ENCODE data around the gene CSNK2B. TPM values are rescaled to one million over a fixed set of nuclear protein-coding genes. Genes with fewer than 3 reads are reported as not detected.

Gene CSNK2B
- total and polyA plus RNA-seq, 10 of the 15 experiments (the other 5 are each of a cell fraction or from before 2014, with no cell fraction given): 56.3 to 405 (median 286) TPM

GRCh38 chr6:31683591-31683990, 17.7 kb downstream of the CSNK2B start:
- intact Hi-C loops (cut with micrococcal nuclease; ENCODE audit: unreplicated experiment) (loop anchor here (5.0 kb wide), 1 partner anchor 49 kb away; no protein-coding TSS in a partner anchor), in situ Hi-C loops (cut with MboI) (no loop called here)
- no peak overlapping the region for H3K4me2 ChIP-seq (ENCODE audit: control insufficient read depth, insufficient read depth)
- peaks cover 4 to 13% of the 10 kb centered on the region in 2 experiments; a peak in 3 of 4 replicates for H3K36me3 ChIP-seq (ENCODE audit: control insufficient read depth in 2 of 2, insufficient read depth in 2 of 2, low read length in 1 of 2)
- DNase-seq (ENCODE audit: low read depth, low spot score): no peak
- ChIA-PET SMC1A (ENCODE audit: uncharacterized antibody, unreplicated experiment) (interaction anchor here (1.4 kb wide), 1 partner anchor 129 kb away, joined by 3 read pairs; no protein-coding TSS in a partner anchor), POLR2A (no interaction called here), CTCF (interaction anchor here (0.7 kb wide), 1 partner anchor 86 kb away, joined by 3 read pairs; no protein-coding TSS in a partner anchor), RAD21 (ENCODE audit: unreplicated experiment) (no interaction called here)
- no peaks in the 10 kb centered on the region for H4K20me1 ChIP-seq (ENCODE audit: control insufficient read depth, insufficient read depth)
- no peak overlapping the region for H3K9ac ChIP-seq (ENCODE audit: control insufficient read depth, insufficient read depth, low read length)
- H3K9me3 ChIP-seq (replicated peaks; ENCODE audit: control insufficient read depth, insufficient read depth, low read length): no peaks in the 10 kb centered on the region
- 98% methylated on average over 13 of the region's 13 CpGs for WGBS (ENCODE audit: insufficient coverage, insufficient replicate concordance, low lambda C conversion rate, missing lambda C conversion rate)
- H3K27me3 ChIP-seq (replicated peaks in 1 of 2; ENCODE audit: control insufficient read depth in 2 of 2, insufficient read depth in 2 of 2, low read length in 1 of 2): no peaks in the 10 kb centered on the region
- H3K4me1 ChIP-seq (ENCODE audit: control insufficient read depth, insufficient read depth, low read length): peaks cover 3% of the 10 kb centered on the region; the same call in 1 of the 2 replicates
- H2AFZ ChIP-seq (ENCODE audit: control insufficient read depth, low read depth, low read length): no peak overlapping the region
- H3K27ac ChIP-seq (ENCODE audit: control insufficient read depth, insufficient read depth): no peak overlapping the region
- TF ChIP-seq ESRRA (IDR thresholded peaks at IDR 0.05; ENCODE audit: low read length) (no peak), KDM1A (IDR thresholded peaks at IDR 0.05; ENCODE audit: borderline replicate concordance) (no peak)
- no TSS peak for BruUV-seq (replicated peaks)
- no peak overlapping the region for H3K4me3 ChIP-seq
- FAIRE-seq: no peak
- no peak for ATAC-seq
- no peaks in the 10 kb centered on the region for H3K79me2 ChIP-seq (ENCODE audit: control insufficient read depth, insufficient read depth, low read length)

GRCh38 chr6:31686483-31686882, 20.6 kb downstream of the CSNK2B start:
- H3K36me3 ChIP-seq (ENCODE audit: control insufficient read depth in 2 of 2, insufficient read depth in 2 of 2, low read length in 1 of 2): peaks cover 7 to 30% of the 10 kb centered on the region in 2 experiments; a peak in 3 of 4 replicates
- no peaks in the 10 kb centered on the region for H3K4me1 ChIP-seq (ENCODE audit: control insufficient read depth, insufficient read depth, low read length)
- 96% methylated on average over 5 of the region's 5 CpGs for WGBS (ENCODE audit: insufficient coverage, insufficient replicate concordance, low lambda C conversion rate, missing lambda C conversion rate)
- ChIA-PET POLR2A (no interaction called here), CTCF (interaction anchor here (0.8 to 1.2 kb wide), 3 partner anchors 9 to 83 kb away, joined by 3 to 4 read pairs (median 3); no protein-coding TSS in a partner anchor), SMC1A (ENCODE audit: uncharacterized antibody, unreplicated experiment) (interaction anchor here (1.0 to 1.2 kb wide), 2 partner anchors 33 to 232 kb away, joined by 3 read pairs; no protein-coding TSS in a partner anchor), RAD21 (ENCODE audit: unreplicated experiment) (no interaction called here)
- H3K9me3 ChIP-seq (replicated peaks; ENCODE audit: control insufficient read depth, insufficient read depth, low read length): no peaks in the 10 kb centered on the region
- no peak overlapping the region for H3K4me3 ChIP-seq
- FAIRE-seq (no peak), ATAC-seq (no peak), DNase-seq (ENCODE audit: low read depth, low spot score) (no peak)
- H3K4me2 ChIP-seq (ENCODE audit: control insufficient read depth, insufficient read depth): no peak overlapping the region
- in situ Hi-C loops (cut with MboI): no loop called here
- intact Hi-C loops (cut with micrococcal nuclease; ENCODE audit: unreplicated experiment): no loop called here
- H3K9ac ChIP-seq (ENCODE audit: control insufficient read depth, insufficient read depth, low read length): no peak overlapping the region
- no peaks in the 10 kb centered on the region for H3K79me2 ChIP-seq (ENCODE audit: control insufficient read depth, insufficient read depth, low read length)
- H3K27me3 ChIP-seq (replicated peaks in 1 of 2; ENCODE audit: control insufficient read depth in 2 of 2, insufficient read depth in 2 of 2, low read length in 1 of 2): no peaks in the 10 kb centered on the region
- H2AFZ ChIP-seq (ENCODE audit: control insufficient read depth, low read depth, low read length): no peak overlapping the region
- no TSS peak for BruUV-seq (replicated peaks)
- no peaks in the 10 kb centered on the region for H4K20me1 ChIP-seq (ENCODE audit: control insufficient read depth, insufficient read depth)
- H3K27ac ChIP-seq (ENCODE audit: control insufficient read depth, insufficient read depth): no peak overlapping the region
- no peak for TF ChIP-seq PRDM15 (CRISPR knock-in tag; IDR thresholded peaks at IDR 0.05)
- no peak for TF ChIP-seq RB1 (IDR thresholded peaks at IDR 0.05; ENCODE audit: borderline replicate concordance)
- TF ChIP-seq RELA (IDR thresholded peaks at IDR 0.05; ENCODE audit: borderline replicate concordance, partially characterized antibody): no peak
- TF ChIP-seq POU2F2 (IDR thresholded peaks at IDR 0.05; ENCODE audit: borderline replicate concordance, low read depth, low read length): no peak
- no peak for TF ChIP-seq SIX5 (IDR thresholded peaks at IDR 0.05; ENCODE audit: low read depth, low read length, severe bottlenecking)
- TF ChIP-seq E2F4 (IDR thresholded peaks at IDR 0.05; ENCODE audit: low read depth, low read length): no peak
- TF ChIP-seq RFX5 (IDR thresholded peaks at IDR 0.05; ENCODE audit: low read depth, low read length): no peak
